Measurements from ENCODE around the gene ADSS2.
"Not testable (repeated sequence)": the region's sequence is repeated elsewhere in the genome, so short reads cannot be mapped to it uniquely, and the experiment has no call there.

ADSS2 gene

GRCh38 chr1:244391761-244392160, 59.9 kb downstream of the ADSS2 start:
- FAIRE-seq (no peak), DNase-seq (ENCODE audit: insufficient read length, low spot score) (no peak)
- TF ChIP-seq PAX5 (IDR thresholded peaks at IDR 0.05; ENCODE audit: insufficient read depth, low read length, severe bottlenecking) (no peak), POLR2AphosphoS5 (IDR thresholded peaks at IDR 0.05; ENCODE audit: low read depth, low read length) (no peak), SPI1 (IDR thresholded peaks at IDR 0.05; ENCODE audit: low read depth, low read length) (no peak), POU2F2 (IDR thresholded peaks at IDR 0.05; ENCODE audit: low read depth, low read length) (no peak), POLR2A (IDR thresholded peaks at IDR 0.05; ENCODE audit: low read depth, low read length) (no peak), TAF1 (IDR thresholded peaks at IDR 0.05; ENCODE audit: low read depth, low read length) (no peak)

DNA sequence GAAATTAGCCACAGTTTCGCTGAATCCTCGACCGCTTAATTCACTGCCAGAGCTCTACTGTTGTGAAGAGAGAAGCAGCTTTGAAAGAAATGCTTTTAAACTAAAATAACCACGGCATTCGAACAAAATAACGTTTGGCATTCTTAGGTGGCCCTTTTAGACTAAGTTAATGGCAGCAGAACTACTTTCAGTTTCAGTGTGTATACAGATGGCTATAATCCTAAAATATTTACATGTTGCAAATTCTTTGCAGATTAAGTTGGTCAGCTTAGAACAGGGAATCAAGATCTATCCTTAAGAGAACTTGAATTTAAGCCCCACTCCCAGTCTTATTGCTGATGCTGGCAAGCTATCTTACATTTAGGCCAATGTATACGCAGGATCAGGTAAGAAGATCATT, 62.7 kb downstream of the ADSS2 start:
- TF ChIP-seq POLR2A (IDR thresholded peaks at IDR 0.05; ENCODE audit: low read depth, low read length) (no peak), POU2F2 (IDR thresholded peaks at IDR 0.05; ENCODE audit: low read depth, low read length) (no peak), TAF1 (IDR thresholded peaks at IDR 0.05; ENCODE audit: low read depth, low read length) (no peak), SPI1 (IDR thresholded peaks at IDR 0.05; ENCODE audit: low read depth, low read length) (no peak), PAX5 (IDR thresholded peaks at IDR 0.05; ENCODE audit: insufficient read depth, low read length, severe bottlenecking) (no peak), POLR2AphosphoS5 (IDR thresholded peaks at IDR 0.05; ENCODE audit: low read depth, low read length) (no peak)
- DNase-seq (ENCODE audit: insufficient read length, low spot score) (no peak), FAIRE-seq (no peak)

DNA sequence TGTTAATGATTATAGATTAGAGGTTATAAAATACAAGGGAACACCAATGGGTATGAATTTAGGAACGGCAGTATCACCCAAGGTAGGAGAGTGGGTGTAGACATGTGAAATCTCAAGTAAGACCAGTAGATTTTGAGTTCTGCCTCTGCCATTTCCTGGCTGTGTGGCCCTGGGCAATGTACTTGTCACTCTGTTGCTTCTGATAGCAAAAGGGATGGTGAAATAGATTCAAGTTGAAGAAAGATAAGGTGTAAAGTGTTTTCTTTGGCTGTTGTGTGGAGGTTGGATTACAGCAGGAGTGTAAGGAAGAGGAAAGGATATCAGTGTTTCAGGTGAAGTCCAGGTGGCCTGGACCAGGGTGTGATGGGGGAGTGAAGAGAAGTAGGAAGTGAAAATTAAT, 64.3 kb downstream of the ADSS2 start:
- no peak for TF ChIP-seq SPI1 (IDR thresholded peaks at IDR 0.05; ENCODE audit: low read depth, low read length)
- TF ChIP-seq PAX5 (IDR thresholded peaks at IDR 0.05; ENCODE audit: insufficient read depth, low read length, severe bottlenecking), result no peak
- no peak for TF ChIP-seq POU2F2 (IDR thresholded peaks at IDR 0.05; ENCODE audit: low read depth, low read length)
- no peak for TF ChIP-seq POLR2AphosphoS5 (IDR thresholded peaks at IDR 0.05; ENCODE audit: low read depth, low read length)
- TF ChIP-seq TAF1 (IDR thresholded peaks at IDR 0.05; ENCODE audit: low read depth, low read length), result no peak
- TF ChIP-seq POLR2A (IDR thresholded peaks at IDR 0.05; ENCODE audit: low read depth, low read length), result no peak
- FAIRE-seq (no peak), DNase-seq (ENCODE audit: insufficient read length, low spot score) (no peak)

DNA sequence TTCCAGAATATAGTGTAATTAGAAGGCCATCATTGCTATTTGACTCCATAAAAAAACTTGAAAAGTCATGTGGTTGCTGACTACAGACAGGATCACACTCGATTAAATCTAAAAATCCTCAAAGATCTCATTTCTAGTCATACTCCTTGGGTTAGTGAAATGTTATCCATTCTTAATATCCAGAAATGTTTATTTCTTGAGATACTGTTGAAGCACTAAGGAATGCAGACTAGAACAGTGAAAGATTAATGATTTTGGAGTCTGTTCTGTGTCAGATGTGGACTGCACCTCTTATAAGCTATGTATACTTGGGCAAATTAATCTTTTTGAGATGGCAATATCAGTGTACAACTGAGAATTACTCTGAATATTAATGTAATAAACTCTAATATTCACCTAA, 65.1 kb downstream of the ADSS2 start:
- DNase-seq (ENCODE audit: insufficient read length, low spot score) (no peak), FAIRE-seq (no peak)
- TF ChIP-seq POU2F2 (IDR thresholded peaks at IDR 0.05; ENCODE audit: low read depth, low read length) (no peak), SPI1 (IDR thresholded peaks at IDR 0.05; ENCODE audit: low read depth, low read length) (no peak), PAX5 (IDR thresholded peaks at IDR 0.05; ENCODE audit: insufficient read depth, low read length, severe bottlenecking) (no peak), POLR2A (IDR thresholded peaks at IDR 0.05; ENCODE audit: low read depth, low read length) (no peak), TAF1 (IDR thresholded peaks at IDR 0.05; ENCODE audit: low read depth, low read length) (no peak), POLR2AphosphoS5 (IDR thresholded peaks at IDR 0.05; ENCODE audit: low read depth, low read length) (no peak)

DNA sequence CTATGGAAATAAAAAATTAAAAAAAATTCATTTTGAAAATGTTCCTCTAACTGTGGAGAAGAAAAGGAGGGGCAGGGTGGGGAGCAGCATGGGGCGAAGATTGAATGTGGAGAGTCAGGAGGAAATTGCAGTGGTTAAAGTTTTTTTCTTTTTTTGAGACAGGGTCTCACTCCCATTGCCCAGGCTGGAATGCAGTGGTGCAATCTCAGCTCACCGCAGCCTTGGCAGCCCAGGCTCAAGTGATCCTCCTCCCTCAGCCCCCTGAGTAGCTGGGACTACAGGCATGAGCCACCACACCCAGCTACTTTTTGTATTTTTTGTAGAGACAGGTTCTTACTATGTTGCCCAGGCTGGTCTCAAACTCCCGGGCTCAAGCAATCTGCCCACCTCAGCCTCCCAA, 67.6 kb downstream of the ADSS2 start:
- FAIRE-seq, result no peak
- no peak for TF ChIP-seq POLR2A (IDR thresholded peaks at IDR 0.05; ENCODE audit: low read depth, low read length)
- no peak for TF ChIP-seq POU2F2 (IDR thresholded peaks at IDR 0.05; ENCODE audit: low read depth, low read length)
- TF ChIP-seq PAX5 (IDR thresholded peaks at IDR 0.05; ENCODE audit: insufficient read depth, low read length, severe bottlenecking), result no peak
- TF ChIP-seq POLR2AphosphoS5 (IDR thresholded peaks at IDR 0.05; ENCODE audit: low read depth, low read length), result no peak
- TF ChIP-seq TAF1 (IDR thresholded peaks at IDR 0.05; ENCODE audit: low read depth, low read length), result no peak
- TF ChIP-seq SPI1 (IDR thresholded peaks at IDR 0.05; ENCODE audit: low read depth, low read length), result no peak
- no peak for DNase-seq (ENCODE audit: insufficient read length, low spot score)

- FAIRE-seq, result no peak
- no peak for TF ChIP-seq POU2F2 (IDR thresholded peaks at IDR 0.05; ENCODE audit: low read depth, low read length)
- TF ChIP-seq POLR2AphosphoS5 (IDR thresholded peaks at IDR 0.05; ENCODE audit: low read depth, low read length), result no peak
- no peak for TF ChIP-seq POLR2A (IDR thresholded peaks at IDR 0.05; ENCODE audit: low read depth, low read length)
- no peak for TF ChIP-seq TAF1 (IDR thresholded peaks at IDR 0.05; ENCODE audit: low read depth, low read length)
- no peak for TF ChIP-seq PAX5 (IDR thresholded peaks at IDR 0.05; ENCODE audit: insufficient read depth, low read length, severe bottlenecking)
- TF ChIP-seq SPI1 (IDR thresholded peaks at IDR 0.05; ENCODE audit: low read depth, low read length), result no peak
- no peak for DNase-seq (ENCODE audit: insufficient read length, low spot score)
These were observed 68.3 kb downstream of the ADSS2 start for GRCh38 chr1:244383278-244383884.

GRCh38 chr1:244381878-244382565, 69.7 kb downstream of the ADSS2 start:
- DNase-seq (ENCODE audit: insufficient read length, low spot score) (no peak), FAIRE-seq (no peak)
- no peak for TF ChIP-seq POLR2AphosphoS5 (IDR thresholded peaks at IDR 0.05; ENCODE audit: low read depth, low read length)
- TF ChIP-seq POLR2A (IDR thresholded peaks at IDR 0.05; ENCODE audit: low read depth, low read length), result no peak
- no peak for TF ChIP-seq TAF1 (IDR thresholded peaks at IDR 0.05; ENCODE audit: low read depth, low read length)
- no peak for TF ChIP-seq SPI1 (IDR thresholded peaks at IDR 0.05; ENCODE audit: low read depth, low read length)
- no peak for TF ChIP-seq POU2F2 (IDR thresholded peaks at IDR 0.05; ENCODE audit: low read depth, low read length)
- no peak for TF ChIP-seq PAX5 (IDR thresholded peaks at IDR 0.05; ENCODE audit: insufficient read depth, low read length, severe bottlenecking)

- FAIRE-seq (no peak), DNase-seq (ENCODE audit: insufficient read length, low spot score) (no peak)
- TF ChIP-seq POU2F2 (IDR thresholded peaks at IDR 0.05; ENCODE audit: low read depth, low read length) (no peak), TAF1 (IDR thresholded peaks at IDR 0.05; ENCODE audit: low read depth, low read length) (no peak), POLR2AphosphoS5 (IDR thresholded peaks at IDR 0.05; ENCODE audit: low read depth, low read length) (no peak), POLR2A (IDR thresholded peaks at IDR 0.05; ENCODE audit: low read depth, low read length) (no peak), PAX5 (IDR thresholded peaks at IDR 0.05; ENCODE audit: insufficient read depth, low read length, severe bottlenecking) (no peak), SPI1 (IDR thresholded peaks at IDR 0.05; ENCODE audit: low read depth, low read length) (no peak)
These were observed 75.6 kb downstream of the ADSS2 start for GRCh38 chr1:244376126-244376525.

DNA sequence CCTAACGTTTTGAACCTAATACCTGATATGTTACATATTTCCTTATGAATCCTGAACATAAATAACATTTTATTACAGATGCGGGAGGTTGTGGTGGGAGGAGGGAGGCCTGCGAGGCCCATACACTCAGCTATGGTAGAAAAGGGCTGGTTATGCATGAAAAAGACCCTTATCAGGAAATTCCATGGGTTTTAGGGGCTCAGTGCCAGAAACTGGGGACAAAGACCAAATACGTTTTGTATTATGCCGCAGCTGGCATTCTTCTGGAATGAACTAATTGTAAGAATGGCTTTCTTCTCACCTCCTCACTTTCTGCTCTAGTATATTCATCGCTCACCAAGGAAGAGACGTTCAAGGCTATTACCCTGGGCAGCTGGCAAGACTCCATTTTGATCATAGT, 76.7 kb downstream of the ADSS2 start:
- no peak for FAIRE-seq
- TF ChIP-seq POLR2AphosphoS5 (IDR thresholded peaks at IDR 0.05; ENCODE audit: low read depth, low read length), result no peak
- TF ChIP-seq POLR2A (IDR thresholded peaks at IDR 0.05; ENCODE audit: low read depth, low read length), result no peak

GRCh38 chr1:244374484-244374883, 77.2 kb downstream of the ADSS2 start:
- FAIRE-seq; DNase-seq (ENCODE audit: insufficient read length, low spot score): not testable (repeated sequence)

More for the DNA sequence above, 76.7 kb downstream of the ADSS2 start:
- DNase-seq (ENCODE audit: insufficient read length, low spot score), result no peak
